Rectal smooth muscle tissue (tissue), 1 donor: Measurements from ENCODE around the gene SELENOT.

Source experiments
- H3K27ac ChIP-seq: one replicate; pipeline ENCODE4 v1.7.0; 2013; ENCODE audit warnings: low read depth, low read length, inconsistent platforms
- H3K27me3 ChIP-seq: one replicate; pipeline ENCODE4 v1.7.0; 2013; ENCODE audit warnings: low read length; ENCODE audit not compliant: control insufficient read depth, insufficient read depth
- H3K36me3 ChIP-seq: one replicate; pipeline ENCODE4 v1.7.0; 2013; ENCODE audit warnings: low read length; ENCODE audit not compliant: control insufficient read depth, insufficient read depth
- H3K4me1 ChIP-seq: one replicate; pipeline ENCODE4 v1.7.0; 2013; ENCODE audit warnings: low read length; ENCODE audit not compliant: control insufficient read depth, insufficient read depth
- H3K4me3 ChIP-seq: one replicate; pipeline ENCODE4 v1.7.0; 2013; ENCODE audit warnings: low read length
- H3K9ac ChIP-seq: one replicate; pipeline ENCODE4 v1.7.0; 2013; ENCODE audit warnings: low read length

Gene SELENOT, protein sequence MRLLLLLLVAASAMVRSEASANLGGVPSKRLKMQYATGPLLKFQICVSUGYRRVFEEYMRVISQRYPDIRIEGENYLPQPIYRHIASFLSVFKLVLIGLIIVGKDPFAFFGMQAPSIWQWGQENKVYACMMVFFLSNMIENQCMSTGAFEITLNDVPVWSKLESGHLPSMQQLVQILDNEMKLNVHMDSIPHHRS

DNA sequence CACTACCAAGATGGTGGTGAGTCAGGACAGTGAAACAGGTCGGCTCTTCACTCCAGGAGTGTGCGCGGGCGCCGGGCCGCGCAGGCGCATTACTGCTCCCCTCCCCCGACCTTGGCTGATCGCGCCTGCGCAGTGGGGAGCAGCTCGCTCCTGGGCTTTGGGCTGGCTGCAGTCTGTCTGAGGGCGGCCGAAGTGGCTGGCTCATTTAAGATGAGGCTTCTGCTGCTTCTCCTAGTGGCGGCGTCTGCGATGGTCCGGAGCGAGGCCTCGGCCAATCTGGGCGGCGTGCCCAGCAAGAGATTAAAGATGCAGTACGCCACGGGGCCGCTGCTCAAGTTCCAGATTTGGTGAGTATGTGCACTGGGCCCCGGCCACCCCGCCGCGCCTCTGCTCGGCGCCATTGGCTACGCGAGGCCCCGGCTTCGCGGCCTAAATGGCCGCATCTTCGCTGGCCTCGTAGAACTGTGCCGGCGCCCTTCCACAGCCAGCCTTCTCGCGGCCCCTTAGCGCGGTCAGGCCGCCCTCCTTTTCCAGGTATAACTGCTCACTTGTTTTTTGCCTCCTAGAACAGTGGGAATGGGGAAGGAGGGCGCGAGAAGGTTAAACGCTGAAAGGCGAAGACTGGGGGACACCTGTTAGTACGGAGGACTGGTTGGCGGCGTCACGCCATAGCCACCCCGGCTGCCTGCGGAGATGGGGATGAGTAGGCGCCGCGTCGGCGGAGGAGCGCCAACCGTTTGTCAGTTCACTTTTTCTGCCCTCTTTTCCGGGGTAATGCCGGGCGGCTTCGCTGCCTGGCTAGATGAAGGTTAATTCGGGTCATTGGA, at the start of gene SELENOT:
SELENOT (plus strand) TSS at position 169 of the 827 bp plus-strand sequence; CDS start at position 211, 42 bp downstream.
- peak within 1 kb of the TSS; percentile 95 for H3K9ac ChIP-seq
- H3K27ac ChIP-seq = peak within 1 kb of the TSS; percentile 97
- no peaks in the 10 kb centered on the region for H3K36me3 ChIP-seq
- H3K4me1 ChIP-seq = peaks cover 10% of the 10 kb centered on the region
- peak within 1 kb of the TSS; percentile 97 for H3K4me3 ChIP-seq
- H3K27me3 ChIP-seq = no peaks in the 10 kb centered on the region

DNA sequence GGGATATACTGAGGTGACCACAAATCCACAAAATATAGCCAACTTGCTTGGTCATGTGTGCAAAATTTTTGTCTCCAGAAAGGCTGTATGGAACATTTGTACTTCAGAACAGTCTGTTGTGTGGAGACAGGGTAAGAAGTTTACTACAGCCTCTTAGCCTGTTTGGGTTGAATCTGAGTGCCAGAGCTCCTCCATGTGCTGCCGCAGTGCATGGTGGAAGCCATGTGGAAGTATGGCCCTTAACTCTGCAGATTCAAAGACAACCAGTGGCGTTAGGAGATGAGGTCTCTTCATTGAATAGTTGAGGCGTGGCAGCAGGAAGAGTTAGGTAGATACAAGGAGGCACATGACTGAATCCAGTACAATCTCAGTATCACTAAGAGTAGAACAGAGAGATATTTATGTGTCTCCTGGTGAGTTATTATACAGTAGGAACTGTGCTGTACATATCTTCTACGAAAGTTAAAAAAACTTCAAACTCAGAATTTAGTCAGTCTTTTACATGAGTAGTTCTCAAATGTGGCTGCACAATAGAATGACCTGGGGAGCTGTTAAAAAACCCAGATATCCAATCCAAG, 47.2 kb upstream of the SELENOT start:
- Histone ChIP-seq H3K27ac (no peak overlapping the region), H3K36me3 (peaks cover 7% of the 10 kb centered on the region)

GRCh38 chr3:150556792-150557191, 46.3 kb upstream of the SELENOT start:
- Histone ChIP-seq H3K36me3 (peaks cover 6% of the 10 kb centered on the region), H3K4me1 (no peaks in the 10 kb centered on the region), H3K9ac (no peak overlapping the region), H3K27me3 (no peaks in the 10 kb centered on the region), H3K4me3 (no peak overlapping the region), H3K27ac (no peak overlapping the region)

More for the DNA sequence above, 47.2 kb upstream of the SELENOT start:
- Histone ChIP-seq H3K4me3 (no peak overlapping the region), H3K4me1 (no peaks in the 10 kb centered on the region), H3K9ac (no peak overlapping the region), H3K27me3 (no peaks in the 10 kb centered on the region)

- Histone ChIP-seq H3K9ac (no peak overlapping the region), H3K4me1 (no peaks in the 10 kb centered on the region), H3K27ac (no peak overlapping the region), H3K27me3 (no peaks in the 10 kb centered on the region), H3K4me3 (no peak overlapping the region), H3K36me3 (peaks cover 6% of the 10 kb centered on the region)
Measured at GRCh38 chr3:150557725-150558124, 45.4 kb upstream of the SELENOT start.

DNA sequence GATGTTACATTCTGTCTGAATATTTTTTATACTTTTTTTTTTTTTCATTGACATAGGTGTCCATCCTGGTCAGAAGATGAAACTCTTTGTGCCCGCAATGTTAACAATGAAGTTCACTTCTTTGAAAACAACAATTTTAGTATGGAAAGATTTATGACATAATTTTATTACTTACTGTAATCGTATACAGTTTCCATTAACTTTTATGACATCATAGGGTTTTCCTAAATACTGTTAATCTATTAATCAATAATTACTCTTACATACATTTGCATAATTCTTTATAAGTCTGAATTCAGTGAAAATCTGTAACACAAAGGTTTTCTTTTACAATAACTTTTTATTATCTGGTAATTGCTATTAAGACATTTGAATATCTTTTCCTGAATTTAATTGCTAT, 38.9 kb upstream of the SELENOT start:
- H3K36me3 ChIP-seq = peaks cover 7% of the 10 kb centered on the region
- H3K4me1 ChIP-seq = no peaks in the 10 kb centered on the region
- H3K4me3 ChIP-seq = no peak overlapping the region
- no peak overlapping the region for H3K9ac ChIP-seq
- no peaks in the 10 kb centered on the region for H3K27me3 ChIP-seq
- no peak overlapping the region for H3K27ac ChIP-seq

- H3K27me3 ChIP-seq = no peaks in the 10 kb centered on the region
- H3K27ac ChIP-seq = no peak overlapping the region
- H3K36me3 ChIP-seq = peaks cover 7% of the 10 kb centered on the region
- no peak overlapping the region for H3K9ac ChIP-seq
- no peaks in the 10 kb centered on the region for H3K4me1 ChIP-seq
- H3K4me3 ChIP-seq = no peak overlapping the region
Measured at GRCh38 chr3:150567328-150567727, 35.8 kb upstream of the SELENOT start.

DNA sequence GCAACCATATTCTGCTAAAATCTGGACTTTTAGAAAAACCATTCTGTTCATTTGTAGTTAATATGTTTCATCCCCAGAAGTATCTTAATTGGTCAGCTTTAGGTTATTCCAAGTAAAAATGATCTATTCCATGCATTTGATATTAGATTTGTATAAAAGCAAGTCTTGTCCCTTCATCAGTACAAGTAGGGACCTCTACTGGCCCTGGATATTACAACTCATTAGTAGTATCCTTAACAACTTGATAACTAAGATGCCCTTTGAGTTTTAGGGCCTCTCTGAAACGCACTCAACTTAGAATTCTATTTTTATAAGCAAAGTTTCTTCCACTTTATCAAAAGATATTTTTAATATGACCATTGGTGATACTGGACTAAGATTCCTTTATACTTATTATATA, 25.3 kb upstream of the SELENOT start:
- H3K27ac ChIP-seq = no peak overlapping the region
- no peak overlapping the region for H3K9ac ChIP-seq
- no peaks in the 10 kb centered on the region for H3K27me3 ChIP-seq
- no peak overlapping the region for H3K4me3 ChIP-seq
- peaks cover 16% of the 10 kb centered on the region for H3K36me3 ChIP-seq
- no peaks in the 10 kb centered on the region for H3K4me1 ChIP-seq

- Histone ChIP-seq H3K9ac (no peak overlapping the region), H3K4me3 (no peak overlapping the region), H3K36me3 (peaks cover 14% of the 10 kb centered on the region), H3K27me3 (no peaks in the 10 kb centered on the region), H3K27ac (no peak overlapping the region), H3K4me1 (no peaks in the 10 kb centered on the region)
Measured at GRCh38 chr3:150581174-150581573, 21.9 kb upstream of the SELENOT start.

- Histone ChIP-seq H3K27me3 (no peaks in the 10 kb centered on the region), H3K36me3 (peaks cover 8% of the 10 kb centered on the region), H3K27ac (no peak overlapping the region), H3K4me3 (no peak overlapping the region), H3K4me1 (no peaks in the 10 kb centered on the region), H3K9ac (no peak overlapping the region)
Measured at GRCh38 chr3:150582620-150583019, 20.5 kb upstream of the SELENOT start.

GRCh38 chr3:150583028-150583427, 20.1 kb upstream of the SELENOT start:
- Histone ChIP-seq H3K27me3 (no peaks in the 10 kb centered on the region), H3K27ac (no peak overlapping the region), H3K36me3 (peaks cover 7% of the 10 kb centered on the region), H3K9ac (no peak overlapping the region), H3K4me3 (no peak overlapping the region), H3K4me1 (no peaks in the 10 kb centered on the region)

- Histone ChIP-seq H3K4me3 (no peak overlapping the region), H3K36me3 (peaks cover 3% of the 10 kb centered on the region), H3K9ac (no peak overlapping the region), H3K27ac (no peak overlapping the region), H3K4me1 (no peaks in the 10 kb centered on the region), H3K27me3 (no peaks in the 10 kb centered on the region)
Measured at GRCh38 chr3:150588027-150588830, 14.9 kb upstream of the SELENOT start.

DNA sequence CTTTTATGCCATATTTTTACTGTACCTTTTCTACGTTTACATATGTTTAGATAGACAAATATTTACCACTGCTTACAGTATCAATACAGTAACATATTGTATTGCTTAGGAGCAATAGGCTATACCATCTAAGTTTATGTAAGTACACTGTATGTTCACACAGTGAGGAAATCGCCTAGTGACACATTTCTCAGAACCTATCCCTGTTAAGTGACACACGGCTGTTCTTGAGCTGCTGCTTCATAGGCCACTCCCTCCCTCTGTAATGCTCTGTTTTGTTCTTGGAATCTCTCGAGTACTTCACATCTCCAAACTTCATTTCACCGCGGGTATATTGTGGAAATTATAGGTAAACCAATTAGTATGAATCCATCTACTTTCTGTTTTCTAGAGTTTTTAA, 13.4 kb upstream of the SELENOT start:
- Histone ChIP-seq H3K9ac (no peak overlapping the region), H3K27ac (no peak overlapping the region), H3K4me1 (no peaks in the 10 kb centered on the region), H3K36me3 (peaks cover 3% of the 10 kb centered on the region), H3K27me3 (no peaks in the 10 kb centered on the region), H3K4me3 (no peak overlapping the region)
